SK-N-MC (cell line): ENCODE measurements around the gene RPL37A.

Experiments used
- DNase-seq: peaks from one replicate; pipeline ENCODE4 v3.0.0-alpha.2; 2011; ENCODE audit warnings: low read depth, low spot score
- H3K27ac ChIP-seq: fragments of 200-600 bp; sonication (generic); 2 replicates; pipeline ENCODE4 v1.5.1; 2016; ENCODE audit warnings: mixed run types
- H3K36me3 ChIP-seq: fragments of 200-600 bp; sonication (generic); 2 replicates; pipeline ENCODE4 v1.6.1; 2017; ENCODE audit warnings: antibody characterized with exemption, low read length, mixed read lengths; ENCODE audit not compliant: insufficient read depth
- H3K4me3 ChIP-seq: fragments of 200-600 bp; sonication (generic); 2 replicates; pipeline ENCODE4 v1.5.1; 2016
- H3K9ac ChIP-seq: fragments of 200-600 bp; sonication (generic); 2 replicates; pipeline ENCODE4 v1.8.0; 2017; ENCODE audit warnings: mixed run types, mixed read lengths; ENCODE audit not compliant: insufficient read length
- H3K9me3 ChIP-seq: fragments of 200-600 bp; sonication (generic); 2 replicates; pipeline ENCODE4 v1.6.1; 2017; ENCODE audit warnings: low read depth, mild to moderate bottlenecking, antibody characterized with exemption, low read length, moderate library complexity, mixed read lengths
- EZH2 ChIP-seq: fragments of 200-600 bp; sonication (generic); IDR thresholded peaks from one replicate; pipeline ENCODE4 v1.6.1; 2017; ENCODE audit warnings: antibody characterized with exemption
- FOXP2 ChIP-seq: optimal IDR thresholded peaks from 2 replicates; pipeline ENCODE3; 2011; ENCODE audit warnings: mild to moderate bottlenecking, moderate library complexity; ENCODE audit not compliant: insufficient read depth; ENCODE audit errors: extremely low read length, control extremely low read depth
- POLR2AphosphoS5 ChIP-seq: IDR thresholded peaks from 2 replicates; pipeline ENCODE4 v1.6.1; 2012; ENCODE audit warnings: mild to moderate bottlenecking, low read depth, low read length, borderline replicate concordance

Gene RPL37A

GRCh38 chr2:216502381-216503158 is 3.9 kb downstream of the RPL37A start:
- H3K27ac ChIP-seq: peak overlapping the region; percentile 63
- no peak overlapping the region for H3K9ac ChIP-seq

GRCh38 chr2:216503159-216503629 is 4.5 kb downstream of the RPL37A start:
- no peak for DNase-seq
- TF ChIP-seq FOXP2: no peak
- no peak for TF ChIP-seq EZH2
- no peak; the same call in 1 of the 2 replicates for TF ChIP-seq POLR2AphosphoS5
- Histone ChIP-seq H3K27ac (peak overlapping the region; percentile 63; the same call in 1 of the 2 replicates), H3K9me3 (no peaks in the 10 kb centered on the region), H3K36me3 (peaks cover 79% of the 10 kb centered on the region), H3K9ac (no peak overlapping the region), H3K4me3 (no peak overlapping the region)

More at GRCh38 chr2:216502381-216503158, 3.9 kb downstream of the RPL37A start:
- Histone ChIP-seq H3K4me3 (no peak overlapping the region), H3K9me3 (no peaks in the 10 kb centered on the region), H3K36me3 (peaks cover 78% of the 10 kb centered on the region)
- DNase-seq: no peak
- TF ChIP-seq FOXP2 (no peak), EZH2 (no peak)

DNA sequence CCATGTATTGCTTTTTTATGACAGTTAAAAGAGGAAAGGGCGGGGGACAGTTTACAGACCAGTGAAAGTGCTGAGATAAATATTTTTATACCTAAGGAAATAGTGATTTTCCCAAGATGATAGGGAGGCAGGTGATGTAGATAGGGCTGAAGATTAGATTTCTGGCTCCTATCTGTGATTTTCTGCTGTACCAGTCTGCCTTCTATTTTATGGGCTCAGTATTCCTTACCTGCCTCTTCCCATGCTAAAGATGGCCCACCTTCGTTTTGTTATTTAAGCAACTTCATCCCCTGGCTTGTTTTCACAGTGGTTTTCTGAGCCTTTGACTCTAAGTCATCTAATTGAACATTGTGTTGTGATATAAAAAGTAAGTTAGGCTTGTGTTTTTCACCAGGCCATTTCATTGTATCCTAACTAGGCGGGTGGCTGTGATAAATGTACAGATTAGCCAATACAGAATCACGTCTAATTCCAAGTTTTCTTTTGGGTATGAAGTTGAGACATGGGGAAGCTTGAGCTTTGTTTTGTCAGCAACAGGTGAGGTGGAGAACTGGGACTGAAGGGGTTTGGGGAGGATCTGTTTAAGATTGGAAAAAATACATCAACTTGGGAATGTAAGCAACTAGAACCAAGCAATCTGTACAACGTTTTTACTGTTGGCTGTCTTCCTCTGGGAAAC is 5.2 kb downstream of the RPL37A start:
- H3K9me3 ChIP-seq: no peaks in the 10 kb centered on the region
- H3K9ac ChIP-seq: no peak overlapping the region
- peaks cover 82% of the 10 kb centered on the region for H3K36me3 ChIP-seq
- no peak for DNase-seq
- H3K27ac ChIP-seq: peak overlapping the region; percentile 63; the same call in 1 of the 2 replicates
- no peak overlapping the region for H3K4me3 ChIP-seq
- TF ChIP-seq POLR2AphosphoS5 (peak; percentile 46; the same call in 1 of the 2 replicates), EZH2 (no peak)

DNA sequence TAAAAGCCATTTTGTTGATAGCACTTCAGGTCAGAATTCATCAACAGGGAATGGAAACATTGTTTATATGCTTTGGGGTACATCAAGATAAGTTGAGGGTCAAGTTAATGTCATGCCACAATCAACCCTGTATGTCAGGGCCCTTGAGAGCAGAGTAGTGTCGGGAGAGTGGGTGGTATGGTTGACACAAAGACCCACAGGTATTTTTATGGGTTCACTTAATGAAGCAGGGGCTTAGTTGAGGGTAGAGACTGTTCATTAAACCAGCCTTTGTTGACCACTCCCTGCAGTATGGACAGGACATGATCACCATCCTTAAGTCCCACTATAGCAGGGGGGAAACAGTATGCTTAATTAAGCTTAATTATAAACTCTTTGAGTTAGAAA is 5.7 kb downstream of the RPL37A start:
- Histone ChIP-seq H3K27ac (peak overlapping the region; percentile 63; the same call in 1 of the 2 replicates), H3K9me3 (no peaks in the 10 kb centered on the region), H3K36me3 (peaks cover 78% of the 10 kb centered on the region), H3K9ac (no peak overlapping the region), H3K4me3 (no peak overlapping the region)
- TF ChIP-seq FOXP2 (no peak), EZH2 (no peak), POLR2AphosphoS5 (no peak; the same call in 1 of the 2 replicates)
- DNase-seq: no peak

DNA sequence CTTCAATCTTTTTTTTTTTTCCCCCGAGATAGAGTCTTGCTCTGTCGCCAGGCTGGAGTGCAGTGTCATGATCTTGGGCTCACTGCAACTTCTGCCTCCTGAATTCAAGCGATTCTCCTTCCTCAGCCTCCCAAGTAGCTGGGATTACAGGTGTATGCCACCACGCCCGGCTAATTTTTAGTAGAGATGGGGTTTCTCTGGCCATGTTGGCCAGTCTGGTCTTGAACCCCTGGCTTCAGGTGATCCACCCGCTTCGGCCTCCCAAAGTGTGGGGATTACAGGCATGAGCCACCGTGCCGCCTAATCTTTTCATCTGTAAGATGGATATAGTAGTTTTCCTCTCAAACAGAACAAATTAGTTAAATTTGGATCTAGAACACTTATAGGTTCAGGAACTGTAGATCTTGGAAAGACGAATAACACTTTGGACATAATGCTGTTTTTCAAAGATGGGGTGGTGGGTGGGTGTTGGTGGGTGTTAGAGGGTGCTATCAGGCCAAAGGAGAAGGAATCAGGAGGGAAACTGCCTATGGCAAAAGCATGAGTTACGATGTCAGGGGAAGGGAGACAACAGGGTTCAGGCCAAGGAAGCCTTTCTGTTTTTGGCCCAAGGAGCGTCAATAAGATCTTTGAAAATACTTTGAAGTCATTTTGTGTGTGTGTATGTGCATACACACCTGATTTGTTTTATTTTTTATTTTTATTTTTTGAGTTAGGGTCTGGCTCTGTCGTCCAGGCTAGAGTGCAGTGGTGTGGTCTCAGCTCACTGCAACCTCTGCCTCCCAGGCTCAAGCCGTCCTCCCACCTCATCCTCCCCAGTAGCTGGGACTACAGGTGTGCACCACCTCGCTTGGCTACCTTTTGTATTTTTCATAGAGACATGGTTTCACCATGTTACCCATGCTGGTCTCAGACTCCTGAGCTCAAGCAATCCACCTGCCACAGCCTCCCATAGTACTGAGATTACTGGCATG is 6.8 kb downstream of the RPL37A start:
- no peak for DNase-seq
- Histone ChIP-seq H3K36me3 (peaks cover 67% of the 10 kb centered on the region), H3K27ac (peak overlapping the region; percentile 63), H3K9me3 (no peaks in the 10 kb centered on the region), H3K9ac (no peak overlapping the region), H3K4me3 (no peak overlapping the region)
- no peak for TF ChIP-seq FOXP2
- peak; percentile 34; the same call in 1 of the 2 replicates for TF ChIP-seq POLR2AphosphoS5

- Histone ChIP-seq H3K4me3 (no peak overlapping the region), H3K36me3 (peaks cover 46% of the 10 kb centered on the region), H3K9me3 (no peaks in the 10 kb centered on the region), H3K9ac (no peak overlapping the region), H3K27ac (peak overlapping the region; percentile 62)
- DNase-seq: no peak
- no peak for TF ChIP-seq FOXP2
- TF ChIP-seq POLR2AphosphoS5: peak; percentile 48; the same call in 1 of the 2 replicates
- TF ChIP-seq EZH2: no peak
These were observed 8.8 kb downstream of the RPL37A start for GRCh38 chr2:216507220-216508160.

GRCh38 chr2:216508229-216508628 is 9.6 kb downstream of the RPL37A start:
- TF ChIP-seq FOXP2: no peak
- TF ChIP-seq POLR2AphosphoS5: no peak
- no peak for TF ChIP-seq EZH2
- DNase-seq: no peak
- no peak overlapping the region for H3K9ac ChIP-seq
- peaks cover 39% of the 10 kb centered on the region for H3K36me3 ChIP-seq
- peak overlapping the region; percentile 48 for H3K27ac ChIP-seq
- no peaks in the 10 kb centered on the region for H3K9me3 ChIP-seq
- no peak overlapping the region for H3K4me3 ChIP-seq
